RWPE1 (cell line): ENCODE results near the gene ZNF524.
A peak's percentile ranks its signal among the peaks of the same experiment; 100 is the strongest.

Experiments used
- CTCF ChIA-PET: fragments of 350-600 bp; sonication (Branson Sonifier 250); formaldehyde crosslinking; extraction: SDS; loops from one replicate; lab custom pipeline; 2021; lab: Yijun Ruan, JAX
- POLR2A ChIA-PET: fragments of 400-600 bp; formaldehyde crosslinking; extraction: SDS; loops from one replicate; lab custom pipeline; 2020; ENCODE audit warnings: antibody characterized with exemption; ENCODE audit not compliant: low non-redundant PET; lab: Yijun Ruan, JAX
- DNase-seq: peaks from one replicate; pipeline ENCODE4 v3.0.0; 2012; ENCODE audit warnings: low spot score
- H3K27ac ChIP-seq: fragments of 450-650 bp; 2 replicates; pipeline ENCODE4 v1.5.1; 2017
- CTCF ChIP-seq: fragments of 450-650 bp; conservative IDR thresholded peaks from 2 replicates; pipeline ENCODE4 v1.5.1; 2017; ENCODE audit warnings: low read depth, mild to moderate bottlenecking

The ZNF524 gene

DNA sequence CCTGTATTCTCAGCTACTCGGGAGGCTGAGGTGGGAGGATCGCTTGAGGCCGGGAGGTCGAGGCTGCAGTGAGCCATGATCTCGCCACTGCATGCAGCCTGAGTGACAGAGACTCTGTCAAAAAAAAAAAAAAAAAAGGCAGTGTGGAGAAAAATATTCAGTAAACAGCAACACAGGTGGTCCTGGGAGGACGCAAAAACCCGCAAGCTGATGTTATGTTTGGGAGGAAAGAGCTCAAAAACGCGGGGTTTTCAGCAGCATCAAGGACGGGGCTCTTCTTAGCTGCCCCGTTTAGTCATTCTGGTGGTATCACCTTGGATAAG, 24.9 kb downstream of the ZNF524 start:
- no peak for DNase-seq
- no peak for TF ChIP-seq CTCF
- CTCF ChIA-PET = interaction anchor here (0.6 to 1.2 kb wide), 2 partner anchors 14 to 29 kb away, joined by 4 to 5 read pairs; no protein-coding TSS in a partner anchor
- peak overlapping the region; percentile 87 for H3K27ac ChIP-seq
- POLR2A ChIA-PET = interaction anchor here (0.6 to 1.0 kb wide), 7 partner anchors 11 to 149 kb away, joined by 3 to 7 read pairs (median 3); partner anchors contain the start of genes ZNF628 and ZNF865

GRCh38 chr19:55626350-55626749, 26.3 kb downstream of the ZNF524 start:
- no peak for DNase-seq
- POLR2A ChIA-PET = no interaction called here
- CTCF ChIA-PET = interaction anchor here (1.7 kb wide), 1 partner anchor 20 kb away, joined by 5 read pairs; no protein-coding TSS in a partner anchor
- no peak overlapping the region for H3K27ac ChIP-seq
- TF ChIP-seq CTCF = no peak

GRCh38 chr19:55632463-55632834, 32.4 kb downstream of the ZNF524 start:
- H3K27ac ChIP-seq = peak overlapping the region; percentile 22
- TF ChIP-seq CTCF = peak; percentile 74
- DNase-seq = no peak
- CTCF ChIA-PET = interaction anchor here (0.6 to 3.1 kb wide), 11 partner anchors 12 to 682 kb away, joined by 3 to 20 read pairs (median 4); partner anchors contain the start of gene ZSCAN5A
- POLR2A ChIA-PET = no interaction called here

DNA sequence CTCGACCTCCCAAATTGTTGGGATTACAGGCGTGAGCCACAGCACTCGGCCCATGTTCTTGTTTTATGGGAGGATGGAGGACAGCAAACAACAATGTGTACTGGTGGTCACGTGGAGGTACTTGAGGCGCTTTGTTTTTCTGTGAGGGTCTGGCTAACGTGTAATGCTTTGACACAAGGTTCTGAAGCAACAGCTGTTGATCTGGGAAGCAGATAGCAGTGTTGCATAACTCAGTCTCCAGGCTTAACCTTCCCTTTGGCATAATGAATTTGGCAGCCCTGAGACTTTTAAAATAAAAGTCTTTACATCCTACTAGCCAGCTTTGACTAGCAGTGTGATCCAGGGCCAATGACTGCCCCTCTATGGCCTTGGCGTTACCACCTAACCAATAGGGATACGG, 33.8 kb downstream of the ZNF524 start:
- DNase-seq = no peak
- TF ChIP-seq CTCF = no peak
- H3K27ac ChIP-seq = no peak overlapping the region
- ChIA-PET POLR2A (no interaction called here), CTCF (interaction anchor here (0.7 to 3.1 kb wide), 2 partner anchors 119 to 160 kb away, joined by 3 to 20 read pairs; no protein-coding TSS in a partner anchor)

- no peak for DNase-seq
- TF ChIP-seq CTCF = no peak
- ChIA-PET POLR2A (interaction anchor here (0.7 kb wide), 1 partner anchor 40 kb away, joined by 3 read pairs; no protein-coding TSS in a partner anchor), CTCF (interaction anchor here (0.8 kb wide), 1 partner anchor 29 kb away, joined by 5 read pairs; no protein-coding TSS in a partner anchor)
- H3K27ac ChIP-seq = peak overlapping the region; percentile 80
Observed at GRCh38 chr19:55635334-55635717, 35.2 kb downstream of the ZNF524 start.

GRCh38 chr19:55635856-55636440, 35.9 kb downstream of the ZNF524 start:
- no peak for DNase-seq
- CTCF ChIA-PET = interaction anchor here (1.0 to 1.7 kb wide), 2 partner anchors 84 to 168 kb away, joined by 3 to 9 read pairs; no protein-coding TSS in a partner anchor
- TF ChIP-seq CTCF = no peak
- POLR2A ChIA-PET = interaction anchor here (0.6 kb wide), 1 partner anchor 11 kb away, joined by 7 read pairs; no protein-coding TSS in a partner anchor
- H3K27ac ChIP-seq = peak overlapping the region; percentile 80
